GM15510 (cell line): ENCODE data around the gene JAG1.

ENCODE experiments used
- POLR2A ChIP-seq: IDR thresholded peaks from 3 replicates; pipeline ENCODE4 v1.6.1; 2011; ENCODE audit warnings: borderline replicate concordance; ENCODE audit not compliant: insufficient read length; ENCODE audit errors: extremely low read depth

The JAG1 gene

DNA sequence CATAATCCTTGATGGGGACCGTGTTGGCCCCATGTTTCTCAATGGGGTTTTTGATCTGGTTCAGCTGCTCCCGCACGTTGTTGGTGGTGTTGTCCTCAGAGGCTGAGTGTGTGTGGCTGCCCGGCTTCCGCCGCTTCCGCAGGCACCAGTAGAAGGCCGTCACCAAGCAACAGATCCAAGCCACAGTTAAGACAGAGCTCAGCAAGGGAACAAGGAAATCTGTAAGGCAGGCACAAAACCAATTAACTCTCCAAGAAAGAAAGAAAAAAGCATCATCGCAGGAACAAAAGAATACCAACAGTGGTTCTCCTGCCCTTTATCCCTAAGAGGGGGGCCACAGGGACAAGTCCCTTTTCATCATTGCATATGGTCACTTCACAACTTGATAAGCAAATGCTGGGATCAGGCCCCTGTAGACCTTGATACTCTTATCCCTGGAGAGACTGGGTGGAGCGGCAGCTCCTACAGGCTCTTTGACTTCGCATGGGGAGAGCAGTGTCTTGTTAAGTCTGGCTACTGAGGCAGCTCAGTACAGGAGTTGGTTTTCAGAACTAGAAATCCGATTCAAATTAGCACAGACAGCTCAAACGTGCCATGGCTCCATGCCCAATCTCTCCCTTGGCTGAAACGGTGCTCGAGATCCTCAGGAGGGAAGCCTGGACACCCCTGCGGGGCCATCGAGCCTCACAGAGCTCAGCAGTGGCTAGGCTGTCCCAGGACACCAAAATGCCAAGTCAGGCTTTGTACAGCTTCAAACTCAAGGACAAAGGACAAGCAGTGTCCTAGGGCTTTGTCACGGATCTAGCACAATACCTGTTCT lies 33.9 kb downstream of the JAG1 start:
- TF ChIP-seq POLR2A: no peak

DNA sequence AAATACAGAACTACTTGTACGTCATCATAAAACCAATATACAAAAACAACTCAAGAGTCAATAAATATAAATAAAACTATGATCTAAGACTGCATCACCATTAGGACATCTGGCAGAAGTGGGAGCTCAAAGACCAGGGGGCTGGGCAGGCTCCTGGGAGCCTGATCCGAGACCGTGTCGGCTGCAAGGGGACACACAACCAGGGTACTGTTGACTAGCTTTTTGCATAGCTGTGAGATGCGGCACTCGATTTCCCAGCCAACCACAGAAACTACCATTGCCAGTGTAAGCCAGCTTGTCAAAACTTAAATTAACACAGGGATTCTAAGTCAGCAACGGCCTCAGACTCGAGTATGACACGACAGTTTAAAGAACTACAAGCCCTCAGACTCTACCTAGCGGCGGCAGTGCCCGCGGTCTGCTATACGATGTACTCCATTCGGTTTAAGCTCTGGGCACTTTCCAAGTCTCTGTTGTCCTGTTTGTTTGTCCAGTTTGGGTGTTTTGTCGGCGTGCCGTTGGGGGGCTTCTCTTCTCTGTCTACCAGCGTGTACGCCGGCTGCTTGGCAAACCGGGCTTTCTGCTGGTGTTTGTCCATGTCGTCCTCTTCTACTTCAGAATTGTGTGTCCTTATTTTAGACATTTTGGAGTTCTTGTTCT lies 34.6 kb downstream of the JAG1 start:
- TF ChIP-seq POLR2A: no peak

- TF ChIP-seq POLR2A: no peak
These were observed 36.2 kb downstream of the JAG1 start for GRCh38 chr20:10637563-10637962.

- TF ChIP-seq POLR2A: no peak
These were observed 36.7 kb downstream of the JAG1 start for GRCh38 chr20:10637031-10637559.

GRCh38 chr20:10636326-10636818 lies 37.4 kb downstream of the JAG1 start:
- no peak for TF ChIP-seq POLR2A

DNA sequence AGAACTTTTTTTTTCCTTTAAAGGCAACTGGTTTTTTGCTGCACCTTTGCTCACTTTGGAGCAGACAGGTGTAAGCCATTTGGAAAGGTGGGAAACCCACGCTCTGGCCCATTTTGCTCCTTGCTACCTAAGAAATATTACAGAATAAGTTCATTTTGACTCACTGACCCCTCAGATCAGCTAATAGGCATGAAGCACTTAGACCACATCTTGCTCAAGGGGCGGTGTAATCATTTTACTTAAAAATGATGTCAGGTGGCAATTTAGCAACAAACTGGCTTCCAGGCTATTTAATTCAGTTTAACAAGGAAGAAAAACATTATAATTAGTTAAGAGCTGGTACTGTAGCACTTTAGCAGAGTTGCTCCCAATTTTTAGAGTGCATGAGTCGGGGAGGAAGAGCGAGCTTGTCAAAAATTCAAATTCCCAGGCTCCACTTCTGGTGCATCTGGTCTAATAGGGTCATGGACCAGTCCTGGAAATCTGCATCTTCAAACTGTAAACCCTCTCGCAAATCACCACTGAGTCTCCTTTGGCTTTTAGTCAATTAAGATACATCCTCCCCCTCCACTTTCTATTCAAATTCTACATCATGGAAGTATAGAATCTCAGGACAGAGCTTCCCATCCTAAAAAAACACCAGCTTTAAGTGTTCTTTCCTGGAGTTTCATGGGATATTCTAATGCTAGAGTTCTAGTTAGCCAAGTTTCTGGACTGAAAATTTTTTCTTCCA lies 38.2 kb downstream of the JAG1 start:
- TF ChIP-seq POLR2A: no peak

DNA sequence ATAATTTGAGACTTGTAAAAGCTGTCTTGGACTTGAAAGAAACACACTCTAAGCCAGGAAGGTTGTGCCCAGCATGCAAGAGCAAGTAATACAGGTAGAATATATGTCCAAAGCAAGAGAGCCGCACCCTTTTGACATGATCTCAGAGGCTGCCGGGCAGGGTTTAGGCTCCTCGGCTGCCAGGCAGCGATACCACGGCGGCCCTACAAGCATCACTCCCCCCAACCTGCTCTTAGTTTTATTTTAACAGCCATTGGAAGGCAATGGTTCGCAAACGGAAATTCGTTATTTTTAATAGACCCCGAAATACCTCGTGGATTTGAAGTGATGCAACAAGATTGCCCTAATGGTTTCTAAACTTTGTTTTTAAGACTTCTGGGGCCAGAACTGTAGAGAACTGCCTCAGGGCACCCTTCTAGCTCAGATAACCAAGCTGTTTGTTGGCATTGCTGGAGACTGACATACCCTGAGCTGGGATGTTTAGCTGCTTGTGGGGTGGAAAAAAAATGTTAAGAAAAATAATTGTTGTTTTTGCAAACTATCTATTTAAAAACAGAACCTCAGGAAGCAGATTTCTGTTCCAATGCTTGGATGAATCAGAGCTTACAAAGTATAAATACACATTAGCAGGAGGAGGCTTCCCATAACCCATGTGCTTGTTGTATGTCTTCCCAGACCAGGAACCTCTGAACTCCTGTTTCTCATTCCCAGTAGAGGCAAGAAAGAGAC lies 39.0 kb downstream of the JAG1 start:
- no peak for TF ChIP-seq POLR2A

- no peak for TF ChIP-seq POLR2A
These were observed 39.6 kb downstream of the JAG1 start for GRCh38 chr20:10634211-10634610.

DNA sequence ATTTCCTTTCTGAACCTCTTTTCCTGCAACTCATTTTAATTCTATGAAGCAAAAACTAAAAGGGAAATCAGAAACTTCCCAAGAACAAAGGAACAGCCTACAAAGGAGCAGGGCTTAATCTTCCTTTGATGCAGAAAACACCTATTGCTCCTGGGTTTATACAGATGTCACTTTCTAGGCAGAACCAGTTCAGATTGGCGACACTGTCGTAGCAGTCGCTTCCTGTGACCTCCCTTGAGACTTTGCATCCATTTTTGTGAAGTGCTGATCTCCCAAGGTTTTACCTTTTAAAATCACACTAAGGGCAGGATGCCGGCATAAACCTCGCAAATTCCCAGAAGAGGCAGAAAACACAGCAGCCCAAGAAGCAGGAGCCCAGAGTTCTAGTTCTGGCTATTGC lies 40.1 kb downstream of the JAG1 start:
- no peak for TF ChIP-seq POLR2A

DNA sequence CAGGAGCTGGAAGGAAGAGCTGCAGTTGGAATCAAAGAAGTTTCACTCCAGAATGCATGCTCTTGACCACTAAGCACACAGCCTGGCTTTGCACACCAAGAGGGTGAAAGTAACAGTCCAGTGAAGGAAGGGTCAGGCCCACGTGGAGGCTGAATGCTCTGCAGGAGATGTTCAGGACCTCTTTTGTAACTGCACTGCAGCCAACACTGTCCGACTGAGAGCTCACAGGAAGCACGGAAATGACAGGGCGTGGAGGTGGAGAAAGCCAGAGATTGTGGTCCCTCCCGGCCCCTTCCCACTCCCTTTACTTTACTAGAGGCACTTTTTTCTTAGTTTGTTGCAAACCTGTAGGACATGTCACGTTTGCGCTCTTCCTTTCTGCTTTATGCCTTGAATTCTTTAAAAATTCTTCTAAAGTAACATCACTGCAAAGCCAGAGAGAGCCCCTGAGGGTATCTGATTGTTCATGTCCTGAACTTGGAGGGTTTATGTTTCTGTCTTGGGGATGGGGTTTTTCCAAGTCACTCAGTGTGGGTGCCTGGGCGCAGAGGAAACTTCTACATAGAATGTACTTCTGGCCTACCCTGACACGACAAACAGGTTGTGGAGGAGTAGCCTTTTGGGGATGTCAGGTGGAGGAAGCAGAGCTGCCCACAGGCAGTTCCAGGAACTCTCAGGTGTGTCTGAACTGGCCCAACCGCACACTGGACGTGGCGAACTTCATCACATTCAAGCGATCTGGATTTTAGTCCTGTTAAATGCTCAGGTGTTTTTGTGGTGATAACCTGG lies 40.9 kb downstream of the JAG1 start:
- no peak for TF ChIP-seq POLR2A

- no peak for TF ChIP-seq POLR2A
These were observed 42.7 kb downstream of the JAG1 start for GRCh38 chr20:10631126-10631525.

DNA sequence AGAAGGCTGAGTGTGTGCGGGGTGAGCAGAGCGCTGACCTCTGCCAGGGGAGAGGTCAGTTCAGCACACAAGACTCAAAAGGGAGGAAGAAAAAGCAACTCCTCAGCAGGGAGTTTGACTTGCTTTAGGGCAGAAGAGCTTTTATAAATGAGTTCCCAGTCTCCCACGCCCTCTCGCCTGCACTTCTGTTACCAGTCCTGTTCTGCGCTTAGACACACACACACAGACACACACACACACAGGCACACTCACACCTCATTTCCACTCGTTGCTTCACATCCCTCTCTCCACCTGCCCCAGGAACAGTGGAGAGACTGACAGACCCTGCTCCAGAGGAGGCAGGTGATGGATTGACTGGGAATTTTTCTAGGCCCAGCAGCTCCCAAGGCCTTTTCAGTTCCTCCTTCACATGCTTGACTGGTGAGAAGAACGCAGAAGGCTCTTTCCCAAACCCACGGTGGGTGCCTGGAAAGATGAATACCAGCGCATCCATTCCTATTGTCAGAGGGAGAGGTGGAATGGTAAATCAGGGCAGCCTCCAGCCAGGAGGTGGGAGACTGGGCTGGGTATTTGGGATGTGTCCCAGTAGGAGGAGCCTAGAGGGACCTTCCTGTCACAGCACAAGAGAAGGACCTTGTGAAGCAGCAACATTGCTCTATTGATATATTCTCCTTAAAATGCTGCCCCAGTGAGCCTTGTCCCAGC lies 43.7 kb downstream of the JAG1 start:
- no peak for TF ChIP-seq POLR2A

DNA sequence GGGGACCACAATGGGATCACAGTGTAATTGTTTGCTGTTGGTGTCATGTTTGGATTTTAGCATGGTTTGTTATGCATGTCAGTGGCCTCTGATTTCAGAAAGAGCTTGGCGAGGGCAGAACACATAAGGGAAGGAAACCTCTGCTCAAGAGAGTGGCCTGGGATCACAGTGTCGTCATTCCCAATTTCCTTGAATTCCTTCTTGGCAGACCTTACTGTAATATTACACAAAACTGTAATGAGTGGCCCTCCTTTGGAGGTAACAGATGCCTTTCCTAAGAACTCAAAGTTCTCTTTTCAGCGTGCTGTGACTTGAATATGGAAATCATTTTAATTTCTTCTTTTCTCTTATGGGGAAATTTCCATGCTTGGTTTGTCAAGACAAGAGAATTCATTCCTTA lies 46.9 kb downstream of the JAG1 start:
- TF ChIP-seq POLR2A: no peak
